Eye (tissue), 1 donor: ENCODE data around the gene ISG15.
A peak's percentile ranks its signal among the peaks of the same experiment; 100 is the strongest.
"Not testable (repeated sequence)": the region's sequence is repeated elsewhere in the genome, so short reads cannot be mapped to it uniquely, and the experiment has no call there.

Experiments
- DNase-seq: peaks from one replicate; pipeline ENCODE4 v3.0.0-alpha.2; 2015

Gene ISG15

DNA sequence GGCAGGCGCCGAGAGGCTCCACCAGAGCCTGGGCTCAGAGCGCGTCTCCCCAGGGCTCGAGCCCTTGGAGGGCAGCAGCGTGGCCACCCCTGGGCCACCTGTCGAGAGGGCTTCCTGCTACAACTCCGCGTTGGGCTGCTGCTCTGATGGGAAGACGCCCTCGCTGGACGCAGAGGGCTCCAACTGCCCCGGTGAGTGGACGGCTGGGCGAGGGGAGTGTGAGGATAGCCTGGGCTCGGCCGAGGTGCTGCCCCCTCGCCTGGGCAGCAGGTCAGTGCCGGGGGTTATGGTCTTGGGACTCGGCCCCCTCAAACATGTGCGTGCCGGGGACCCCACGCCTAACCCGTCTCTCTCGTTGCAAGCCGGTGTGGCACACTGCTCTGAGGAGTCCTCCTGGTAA is 33.5 kb downstream of the ISG15 start:
- no peak for DNase-seq

GRCh38 chr1:1047407-1047806 is 34.1 kb downstream of the ISG15 start:
- no peak for DNase-seq

DNA sequence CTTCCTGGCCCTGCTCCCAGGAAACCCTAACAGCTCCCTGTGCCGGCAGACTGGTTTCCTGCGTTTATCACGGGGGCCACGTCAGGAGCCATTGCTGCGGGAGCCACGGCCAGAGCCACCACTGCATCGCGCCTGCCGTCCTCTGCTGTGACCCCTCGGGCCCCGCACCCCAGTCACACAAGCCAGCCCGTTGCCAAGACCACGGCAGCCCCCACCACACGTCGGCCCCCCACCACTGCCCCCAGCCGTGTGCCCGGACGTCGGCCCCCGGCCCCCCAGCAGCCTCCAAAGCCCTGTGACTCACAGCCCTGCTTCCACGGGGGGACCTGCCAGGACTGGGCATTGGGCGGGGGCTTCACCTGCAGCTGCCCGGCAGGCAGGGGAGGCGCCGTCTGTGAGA is 34.7 kb downstream of the ISG15 start:
- no peak for DNase-seq

- DNase-seq, result no peak
Observed at GRCh38 chr1:1048765-1049164, 35.5 kb downstream of the ISG15 start.

DNA sequence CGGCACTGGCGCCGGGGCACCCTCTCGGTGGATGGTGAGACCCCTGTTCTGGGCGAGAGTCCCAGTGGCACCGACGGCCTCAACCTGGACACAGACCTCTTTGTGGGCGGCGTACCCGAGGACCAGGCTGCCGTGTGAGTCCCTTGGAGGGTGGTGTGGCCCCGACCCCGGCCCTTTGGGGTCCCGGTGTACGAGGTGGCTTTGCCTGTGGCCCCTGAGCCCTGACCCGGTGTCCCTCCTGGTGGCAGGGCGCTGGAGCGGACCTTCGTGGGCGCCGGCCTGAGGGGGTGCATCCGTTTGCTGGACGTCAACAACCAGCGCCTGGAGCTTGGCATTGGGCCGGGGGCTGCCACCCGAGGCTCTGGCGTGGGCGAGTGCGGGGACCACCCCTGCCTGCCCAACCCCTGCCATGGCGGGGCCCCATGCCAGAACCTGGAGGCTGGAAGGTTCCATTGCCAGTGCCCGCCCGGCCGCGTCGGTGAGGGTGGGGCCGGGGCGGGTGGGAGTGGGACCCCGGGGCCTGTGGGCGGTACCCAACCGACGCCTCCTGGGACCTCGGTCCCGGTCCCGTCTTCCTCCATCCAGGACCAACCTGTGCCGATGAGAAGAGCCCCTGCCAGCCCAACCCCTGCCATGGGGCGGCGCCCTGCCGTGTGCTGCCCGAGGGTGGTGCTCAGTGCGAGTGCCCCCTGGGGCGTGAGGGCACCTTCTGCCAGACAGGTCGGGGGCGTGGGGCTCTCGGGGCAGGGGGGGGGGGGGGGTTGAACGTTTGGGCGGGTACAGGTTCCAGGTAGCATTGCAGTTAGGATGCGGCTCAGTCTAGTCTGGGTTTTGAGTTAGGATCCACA is 36.2 kb downstream of the ISG15 start:
- DNase-seq, result no peak

DNA sequence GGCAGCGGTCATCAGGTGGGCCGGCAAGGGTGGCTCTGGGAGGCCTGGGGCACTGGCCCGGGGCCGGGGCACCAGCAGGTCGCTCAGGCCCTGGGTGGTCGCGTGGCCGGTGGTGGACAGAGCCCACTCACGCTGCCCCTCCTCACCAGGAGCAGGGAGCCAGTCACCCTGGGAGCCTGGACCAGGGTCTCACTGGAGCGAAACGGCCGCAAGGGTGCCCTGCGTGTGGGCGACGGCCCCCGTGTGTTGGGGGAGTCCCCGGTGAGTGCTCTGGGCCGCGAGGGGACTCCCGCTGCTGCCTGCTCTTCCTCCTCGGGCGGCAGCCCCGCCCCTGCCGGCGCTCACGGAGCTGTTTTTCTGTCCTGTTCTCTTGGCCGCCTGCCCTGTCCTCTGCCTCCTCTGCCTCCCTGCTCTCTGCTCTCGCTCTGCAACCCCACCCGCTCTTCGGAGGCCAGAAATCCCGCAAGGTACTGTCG is 37.3 kb downstream of the ISG15 start:
- DNase-seq, result no peak

DNA sequence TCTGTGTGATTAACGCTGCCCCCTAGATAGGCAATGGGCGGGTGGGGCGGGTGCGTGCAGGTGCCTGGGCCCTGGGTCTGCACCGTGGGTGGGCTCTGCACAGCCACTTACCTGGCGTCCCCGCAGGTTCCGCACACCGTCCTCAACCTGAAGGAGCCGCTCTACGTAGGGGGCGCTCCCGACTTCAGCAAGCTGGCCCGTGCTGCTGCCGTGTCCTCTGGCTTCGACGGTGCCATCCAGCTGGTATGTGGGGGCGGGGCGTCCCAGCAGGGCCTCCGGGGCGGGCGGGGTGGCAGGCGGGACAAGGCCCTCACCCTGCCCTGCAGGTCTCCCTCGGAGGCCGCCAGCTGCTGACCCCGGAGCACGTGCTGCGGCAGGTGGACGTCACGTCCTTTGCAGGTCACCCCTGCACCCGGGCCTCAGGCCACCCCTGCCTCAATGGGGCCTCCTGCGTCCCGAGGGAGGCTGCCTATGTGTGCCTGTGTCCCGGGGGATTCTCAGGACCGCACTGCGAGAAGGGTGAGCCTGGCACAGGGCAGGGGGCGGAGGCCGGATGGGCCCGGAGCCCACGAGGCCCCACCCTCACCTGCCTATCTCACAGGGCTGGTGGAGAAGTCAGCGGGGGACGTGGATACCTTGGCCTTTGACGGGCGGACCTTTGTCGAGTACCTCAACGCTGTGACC is 38.0 kb downstream of the ISG15 start:
- no peak for DNase-seq

- no peak for DNase-seq
Observed at GRCh38 chr1:1052003-1052840, 38.9 kb downstream of the ISG15 start.

- DNase-seq, result no peak
Observed at GRCh38 chr1:1053022-1053421, 39.7 kb downstream of the ISG15 start.

DNA sequence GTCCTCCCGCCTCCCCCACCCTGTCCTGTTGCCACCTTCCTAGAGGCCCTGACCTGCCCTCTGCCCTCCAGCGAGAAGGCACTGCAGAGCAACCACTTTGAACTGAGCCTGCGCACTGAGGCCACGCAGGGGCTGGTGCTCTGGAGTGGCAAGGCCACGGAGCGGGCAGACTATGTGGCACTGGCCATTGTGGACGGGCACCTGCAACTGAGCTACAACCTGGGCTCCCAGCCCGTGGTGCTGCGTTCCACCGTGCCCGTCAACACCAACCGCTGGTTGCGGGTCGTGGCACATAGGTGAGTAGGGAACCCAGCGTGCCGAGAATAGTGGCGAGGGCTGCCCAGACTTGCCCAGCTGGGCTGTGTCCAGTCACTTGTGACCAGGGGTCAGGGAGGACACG is 40.4 kb downstream of the ISG15 start:
- no peak for DNase-seq

DNA sequence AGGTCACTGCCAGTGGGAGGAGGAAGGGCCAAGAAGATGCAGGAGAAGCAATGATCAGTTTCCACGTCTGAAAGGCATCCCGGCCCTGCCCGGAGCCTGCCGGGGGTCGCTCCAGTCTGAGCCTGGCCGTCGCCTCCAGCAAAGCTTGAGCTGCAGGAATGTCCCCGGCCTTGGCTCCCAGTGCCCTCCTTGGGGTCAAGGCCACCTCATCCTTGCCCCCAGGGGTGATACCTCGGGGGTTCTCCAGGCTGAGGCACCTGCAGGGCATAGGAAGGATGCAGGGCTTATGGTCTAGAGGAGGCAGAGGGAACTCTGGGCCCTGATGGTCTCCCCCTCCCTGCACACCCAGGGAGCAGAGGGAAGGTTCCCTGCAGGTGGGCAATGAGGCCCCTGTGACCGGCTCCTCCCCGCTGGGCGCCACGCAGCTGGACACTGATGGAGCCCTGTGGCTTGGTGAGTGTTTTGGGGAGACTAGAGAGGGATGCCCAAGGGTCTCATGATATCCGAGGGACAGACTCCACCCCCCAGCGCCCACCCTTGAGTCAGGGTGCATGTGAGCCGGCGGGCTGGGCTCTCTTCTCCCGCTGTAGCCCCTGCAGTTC is 40.9 kb downstream of the ISG15 start:
- no peak for DNase-seq

GRCh38 chr1:1054971-1055370 is 41.7 kb downstream of the ISG15 start:
- DNase-seq, result no peak

- DNase-seq, result no peak
Observed at GRCh38 chr1:1055841-1056736, 42.8 kb downstream of the ISG15 start.

DNA sequence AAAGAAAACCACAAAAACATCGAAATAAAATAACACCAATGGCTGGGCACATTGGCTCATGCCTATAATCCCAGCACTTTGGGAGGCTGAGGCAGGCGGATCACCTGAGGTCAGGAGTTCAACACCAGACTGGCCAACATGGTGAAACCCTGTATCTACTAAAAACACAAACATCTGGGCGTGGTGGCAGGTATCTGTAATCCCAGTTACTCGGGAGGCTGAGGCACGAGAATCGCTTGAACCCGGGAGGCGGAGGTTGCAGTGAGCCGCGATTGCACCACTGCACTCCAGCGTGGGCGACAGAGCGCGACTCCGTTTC is 44.4 kb downstream of the ISG15 start:
- DNase-seq, result not testable (repeated sequence)

DNA sequence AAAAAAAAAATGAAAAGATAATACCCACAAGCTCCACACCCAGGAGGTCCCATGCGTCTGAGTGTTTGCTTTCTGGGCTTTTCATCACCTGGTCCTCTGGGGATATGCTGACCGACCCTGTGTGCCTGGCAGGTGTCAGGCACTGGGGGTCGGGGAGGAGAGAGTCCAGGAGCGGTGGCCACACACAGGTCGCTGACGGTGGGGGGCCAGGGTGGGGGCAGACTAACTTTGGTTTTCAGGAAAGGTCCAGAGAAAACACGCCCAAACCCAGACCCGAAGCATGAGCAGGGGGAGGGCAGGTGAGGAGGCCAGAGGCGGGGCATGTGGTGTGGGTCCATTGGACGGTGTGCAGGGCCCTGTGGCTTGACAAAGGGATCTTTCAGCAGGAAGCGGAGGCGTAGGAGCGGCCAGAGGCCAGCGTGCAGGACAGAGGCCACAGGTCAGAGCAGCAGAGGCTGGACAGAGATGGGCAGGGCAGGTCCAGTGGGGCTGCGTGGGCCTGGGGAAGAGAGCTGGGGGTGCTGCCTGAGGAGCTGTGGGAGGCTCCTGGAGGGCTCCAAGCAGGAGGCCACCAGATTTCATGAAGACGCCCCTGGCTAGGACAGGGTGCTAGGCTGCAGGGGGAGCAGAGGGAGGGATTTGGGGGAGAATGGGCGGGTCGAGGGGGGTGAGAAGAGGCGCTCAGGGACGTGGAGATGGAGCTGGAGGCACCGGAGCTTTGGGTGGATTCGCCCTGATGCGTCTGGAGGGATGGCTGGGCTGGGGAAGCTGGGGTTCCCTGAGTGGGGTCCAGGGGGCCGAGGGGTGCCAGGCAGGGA is 45.0 kb downstream of the ISG15 start:
- DNase-seq, result no peak

DNA sequence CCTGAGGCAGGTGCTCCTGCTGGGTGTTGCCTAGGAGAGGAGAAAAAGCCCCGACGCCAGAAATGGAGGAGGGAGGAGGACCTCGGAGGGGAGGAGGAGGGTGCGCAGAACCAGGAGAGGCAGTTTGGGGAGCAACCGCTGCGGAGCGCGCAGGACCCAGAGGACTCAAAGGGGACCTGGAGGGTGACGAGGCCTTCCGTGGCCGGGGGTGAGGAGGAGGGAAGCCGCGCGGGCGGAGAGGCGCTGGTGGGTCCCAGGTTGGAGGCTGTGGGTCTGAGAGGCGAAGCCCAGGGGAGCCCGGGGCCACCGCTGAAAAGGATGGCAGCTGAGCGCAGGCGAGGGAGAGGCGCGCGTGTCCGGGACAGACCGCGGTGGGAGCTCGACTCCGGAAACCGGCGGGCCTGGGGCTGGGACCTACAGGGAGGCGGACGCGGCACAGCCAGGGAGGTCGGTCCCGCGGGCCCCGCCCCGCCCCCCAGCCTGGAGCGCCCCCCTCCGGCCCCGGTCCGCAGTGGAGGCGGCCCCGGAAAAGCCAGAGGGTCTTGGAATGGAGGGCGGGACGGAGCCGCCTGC is 45.7 kb downstream of the ISG15 start:
- peak; percentile 46 for DNase-seq

DNA sequence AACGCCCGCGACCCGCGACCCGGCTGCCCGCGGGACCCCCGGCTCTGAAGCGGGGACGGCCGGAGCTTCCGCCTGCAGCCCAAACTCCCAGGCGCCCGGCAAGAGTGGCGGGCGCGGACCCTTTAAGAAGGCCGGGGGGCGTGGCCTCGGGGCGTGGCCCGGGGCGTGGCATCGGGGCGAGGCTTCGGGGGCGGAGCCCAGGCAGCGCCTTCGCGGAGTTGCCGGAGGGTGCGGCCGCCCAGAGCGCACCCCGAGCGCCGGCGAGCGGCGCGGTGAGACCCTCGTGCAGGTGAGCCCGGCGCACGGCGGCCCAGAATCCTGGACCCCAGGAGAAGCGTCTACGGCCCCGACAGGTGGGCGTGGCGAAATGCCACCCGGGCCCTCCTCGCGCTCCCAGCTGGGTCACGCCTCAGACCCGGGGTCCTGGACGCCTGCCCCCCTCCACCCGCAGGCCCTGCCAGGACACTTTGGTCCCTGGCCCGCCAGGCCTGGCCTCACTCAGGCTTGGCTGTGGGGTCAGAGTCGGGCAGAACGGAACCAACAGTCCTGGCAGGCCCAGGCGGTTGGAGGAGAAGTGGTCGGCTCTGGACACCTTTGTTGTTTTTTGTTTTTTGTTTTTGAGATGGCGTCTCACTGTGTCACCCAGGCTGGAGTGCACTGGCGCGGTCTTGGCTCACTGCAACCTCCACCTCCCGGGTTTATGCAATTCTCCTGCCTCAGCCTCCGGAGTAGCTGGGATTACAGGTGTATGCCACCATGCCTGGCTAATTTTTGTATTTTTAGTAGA is 46.4 kb downstream of the ISG15 start:
- DNase-seq, result peak; percentile 93

GRCh38 chr1:1060281-1061000 is 47.1 kb downstream of the ISG15 start:
- DNase-seq, result no peak

GRCh38 chr1:1061682-1062345 is 48.5 kb downstream of the ISG15 start:
- DNase-seq, result no peak
